IgD-negative memory B cell (primary cell): Measurements from ENCODE around the gene QSER1. TPM values are rescaled to one million over a fixed set of nuclear protein-coding genes. Genes with fewer than 3 reads are reported as not detected.
"Not testable (repeated sequence)": the region's sequence is repeated elsewhere in the genome, so short reads cannot be mapped to it uniquely, and the experiment has no call there.

Source experiments
- H3K27ac Mint-ChIP-seq, 3 donors: one replicate each; pipeline ENCODE4 v1.8.0; 2020 to 2022; ENCODE audit warnings: mild to moderate bottlenecking in 3 of 3, mixed read lengths in 3 of 3, moderate library complexity in 1 of 3
- H3K27me3 Mint-ChIP-seq: one replicate; pipeline ENCODE4 v1.8.0; 2021; ENCODE audit warnings: mixed read lengths
- H3K36me3 Mint-ChIP-seq: one replicate; pipeline ENCODE4 v1.8.0; 2020; ENCODE audit warnings: mild to moderate bottlenecking, mixed read lengths
- H3K4me1 Mint-ChIP-seq, 3 donors: one replicate each; pipeline ENCODE4 v1.8.0; 2020 to 2022; ENCODE audit warnings: mixed read lengths in 3 of 3, mild to moderate bottlenecking in 1 of 3
- H3K4me3 Mint-ChIP-seq, 4 donors: one replicate each; pipeline ENCODE4 v1.8.0; 2020 to 2022; ENCODE audit warnings: mild to moderate bottlenecking in 4 of 4, mixed read lengths in 4 of 4, moderate library complexity in 3 of 4
- H3K9me3 Mint-ChIP-seq, 3 donors: one replicate each; pipeline ENCODE4 v1.8.0; 2020 to 2021; ENCODE audit warnings: mixed read lengths in 3 of 3, mild to moderate bottlenecking in 1 of 3
- polyA plus RNA-seq: library from polyadenylated mRNA; unstranded; fragments of 300-500 nt; fragmentation: Illumina TruSeq; gene quantifications from one replicate; pipeline ENCODE4 v1.2.3, GENCODE V29; 2021

QSER1 gene
- polyA plus RNA-seq, 1 donor from 2014 or later, result 0.73 TPM

GRCh38 chr11:33017478-33017877 lies 124.9 kb downstream of the QSER1 start:
- Mint-ChIP-seq H3K36me3 (no peaks in the 10 kb centered on the region), H3K9me3 (peaks cover 0 to 3% (median 0%) of the 10 kb centered on the region in 3 donors), H3K4me3 (no peak overlapping the region), H3K27me3 (peaks cover 29% of the 10 kb centered on the region), H3K4me1 (peaks cover 5 to 15% (median 7%) of the 10 kb centered on the region in 3 donors), H3K27ac (no peak overlapping the region)

- peaks cover 29% of the 10 kb centered on the region for H3K27me3 Mint-ChIP-seq
- no peaks in the 10 kb centered on the region for H3K36me3 Mint-ChIP-seq
- no peak overlapping the region for H3K4me3 Mint-ChIP-seq
- H3K9me3 Mint-ChIP-seq, result peaks cover 0 to 3% (median 0%) of the 10 kb centered on the region in 3 donors
- H3K4me1 Mint-ChIP-seq, result peaks cover 5 to 15% (median 7%) of the 10 kb centered on the region in 3 donors
- H3K27ac Mint-ChIP-seq, result no peak overlapping the region
Observed at GRCh38 chr11:33017965-33018364, 125.4 kb downstream of the QSER1 start.

- H3K36me3 Mint-ChIP-seq, result no peaks in the 10 kb centered on the region
- H3K4me1 Mint-ChIP-seq, result peaks cover 5 to 13% (median 7%) of the 10 kb centered on the region in 3 donors
- peaks cover 27% of the 10 kb centered on the region for H3K27me3 Mint-ChIP-seq
- H3K4me3 Mint-ChIP-seq, result no peak overlapping the region
- H3K27ac Mint-ChIP-seq, result no peak overlapping the region
- H3K9me3 Mint-ChIP-seq, result peaks cover 0 to 3% (median 0%) of the 10 kb centered on the region in 3 donors
Observed at GRCh38 chr11:33018840-33019239, 126.2 kb downstream of the QSER1 start.

GRCh38 chr11:33021501-33021900 lies 128.9 kb downstream of the QSER1 start:
- Mint-ChIP-seq H3K4me3 (no peak overlapping the region), H3K27ac (no peak overlapping the region), H3K36me3 (no peaks in the 10 kb centered on the region), H3K27me3 (peaks cover 21% of the 10 kb centered on the region), H3K9me3 (no peaks in the 10 kb centered on the region), H3K4me1 (peaks cover under 1% of the 10 kb centered on the region in 3 donors)

- Mint-ChIP-seq H3K4me3 (no peak overlapping the region), H3K36me3 (no peaks in the 10 kb centered on the region), H3K9me3 (no peaks in the 10 kb centered on the region), H3K27me3 (peaks cover 17% of the 10 kb centered on the region), H3K4me1 (no peaks in the 10 kb centered on the region), H3K27ac (no peak overlapping the region)
Observed at GRCh38 chr11:33021937-33022336, 129.3 kb downstream of the QSER1 start.

GRCh38 chr11:33025339-33025722 lies 132.7 kb downstream of the QSER1 start:
- H3K9me3 Mint-ChIP-seq, result no peaks in the 10 kb centered on the region
- peaks cover 7% of the 10 kb centered on the region for H3K27me3 Mint-ChIP-seq
- peaks cover 1% of the 10 kb centered on the region for H3K36me3 Mint-ChIP-seq
- H3K4me3 Mint-ChIP-seq, result no peak overlapping the region
- H3K27ac Mint-ChIP-seq, result no peak overlapping the region
- H3K4me1 Mint-ChIP-seq, result no peaks in the 10 kb centered on the region

- Mint-ChIP-seq H3K4me1 (no peaks in the 10 kb centered on the region), H3K27ac (no peak overlapping the region), H3K36me3 (peaks cover 1% of the 10 kb centered on the region), H3K27me3 (peaks cover 10% of the 10 kb centered on the region), H3K4me3 (no peak overlapping the region), H3K9me3 (no peaks in the 10 kb centered on the region)
Observed at GRCh38 chr11:33027233-33027632, 134.6 kb downstream of the QSER1 start.

- Mint-ChIP-seq H3K27ac (no peak overlapping the region), H3K4me1 (no peaks in the 10 kb centered on the region), H3K4me3 (no peak overlapping the region), H3K27me3 (peaks cover 10% of the 10 kb centered on the region), H3K36me3 (peaks cover 1% of the 10 kb centered on the region), H3K9me3 (no peaks in the 10 kb centered on the region)
Observed at GRCh38 chr11:33027846-33028536, 135.4 kb downstream of the QSER1 start.

- no peaks in the 10 kb centered on the region for H3K4me1 Mint-ChIP-seq
- H3K4me3 Mint-ChIP-seq, result no peak overlapping the region
- peaks cover 1% of the 10 kb centered on the region for H3K36me3 Mint-ChIP-seq
- H3K27ac Mint-ChIP-seq, result no peak overlapping the region
- peaks cover 10% of the 10 kb centered on the region for H3K27me3 Mint-ChIP-seq
- H3K9me3 Mint-ChIP-seq, result no peaks in the 10 kb centered on the region
Observed at GRCh38 chr11:33028537-33028914, 135.9 kb downstream of the QSER1 start.

GRCh38 chr11:33029218-33029617 lies 136.6 kb downstream of the QSER1 start:
- not testable (repeated sequence) for H3K36me3 Mint-ChIP-seq, H3K9me3 Mint-ChIP-seq, H3K27ac Mint-ChIP-seq, H3K4me3 Mint-ChIP-seq, H3K4me1 Mint-ChIP-seq
- peaks cover 10% of the 10 kb centered on the region for H3K27me3 Mint-ChIP-seq

Other genes with a start within 250 kb of the QSER1 start
- not detected for gene CCDC73, start 98.1 kb upstream of the QSER1 start, polyA plus RNA-seq
- gene PRRG4, start 62.9 kb upstream of the QSER1 start, polyA plus RNA-seq, result not detected
- gene DEPDC7, start 123.1 kb downstream of the QSER1 start, polyA plus RNA-seq, result not detected
- 6.6 TPM for gene TCP11L1, start 146.8 kb downstream of the QSER1 start, polyA plus RNA-seq